Ishikawa (cell line): ENCODE measurements around the gene GAS7.

Experiments
- CEBPB ChIP-seq: IDR thresholded peaks from 2 replicates; pipeline ENCODE4 v1.6.1; 2012
- CREB1 ChIP-seq: IDR thresholded peaks from 2 replicates; pipeline ENCODE4 v1.6.1; 2012; ENCODE audit warnings: low read depth
- EGR1 ChIP-seq: IDR thresholded peaks from 2 replicates; pipeline ENCODE4 v1.6.1; 2012
- EP300 ChIP-seq: IDR thresholded peaks from 2 replicates; pipeline ENCODE4 v1.6.1; 2012; ENCODE audit warnings: borderline replicate concordance
- FOXM1 ChIP-seq: IDR thresholded peaks from 2 replicates; pipeline ENCODE4 v1.6.1; 2012; ENCODE audit warnings: low read depth, borderline replicate concordance
- NFIC ChIP-seq: IDR thresholded peaks from 2 replicates; pipeline ENCODE4 v1.6.1; 2012
- RAD21 ChIP-seq: IDR thresholded peaks from 2 replicates; pipeline ENCODE4 v1.6.1; 2012; ENCODE audit warnings: low read depth
- TAF1 ChIP-seq: IDR thresholded peaks from 2 replicates; pipeline ENCODE4 v1.6.1; 2012; ENCODE audit warnings: low read depth, mild to moderate bottlenecking
- TCF12 ChIP-seq: IDR thresholded peaks from 2 replicates; pipeline ENCODE4 v1.6.1; 2012; ENCODE audit warnings: low read depth
- TEAD4 ChIP-seq: IDR thresholded peaks from 2 replicates; pipeline ENCODE4 v1.6.1; 2012
- USF1 ChIP-seq: IDR thresholded peaks from 2 replicates; pipeline ENCODE4 v1.6.1; 2012
- YY1 ChIP-seq: IDR thresholded peaks from 2 replicates; pipeline ENCODE4 v1.6.1; 2012; ENCODE audit warnings: low read depth
- ZBTB7A ChIP-seq: IDR thresholded peaks from 2 replicates; pipeline ENCODE4 v1.6.1; 2012; ENCODE audit warnings: low read depth
- TF ChIP-seq, protein P1 (sequence below): IDR thresholded peaks from 2 replicates; pipeline ENCODE4 v1.6.1; 2012; ENCODE audit warnings: low read depth, mild to moderate bottlenecking
- TF ChIP-seq, protein P2 (sequence below): IDR thresholded peaks from 2 replicates; pipeline ENCODE4 v1.6.1; 2012

The GAS7 gene

GRCh38 chr17:10111907-10112452, 86.4 kb downstream of the GAS7 start:
- no peak for TF ChIP-seq TAF1
- no peak for TF ChIP-seq RAD21
- TF ChIP-seq, protein P1, sequence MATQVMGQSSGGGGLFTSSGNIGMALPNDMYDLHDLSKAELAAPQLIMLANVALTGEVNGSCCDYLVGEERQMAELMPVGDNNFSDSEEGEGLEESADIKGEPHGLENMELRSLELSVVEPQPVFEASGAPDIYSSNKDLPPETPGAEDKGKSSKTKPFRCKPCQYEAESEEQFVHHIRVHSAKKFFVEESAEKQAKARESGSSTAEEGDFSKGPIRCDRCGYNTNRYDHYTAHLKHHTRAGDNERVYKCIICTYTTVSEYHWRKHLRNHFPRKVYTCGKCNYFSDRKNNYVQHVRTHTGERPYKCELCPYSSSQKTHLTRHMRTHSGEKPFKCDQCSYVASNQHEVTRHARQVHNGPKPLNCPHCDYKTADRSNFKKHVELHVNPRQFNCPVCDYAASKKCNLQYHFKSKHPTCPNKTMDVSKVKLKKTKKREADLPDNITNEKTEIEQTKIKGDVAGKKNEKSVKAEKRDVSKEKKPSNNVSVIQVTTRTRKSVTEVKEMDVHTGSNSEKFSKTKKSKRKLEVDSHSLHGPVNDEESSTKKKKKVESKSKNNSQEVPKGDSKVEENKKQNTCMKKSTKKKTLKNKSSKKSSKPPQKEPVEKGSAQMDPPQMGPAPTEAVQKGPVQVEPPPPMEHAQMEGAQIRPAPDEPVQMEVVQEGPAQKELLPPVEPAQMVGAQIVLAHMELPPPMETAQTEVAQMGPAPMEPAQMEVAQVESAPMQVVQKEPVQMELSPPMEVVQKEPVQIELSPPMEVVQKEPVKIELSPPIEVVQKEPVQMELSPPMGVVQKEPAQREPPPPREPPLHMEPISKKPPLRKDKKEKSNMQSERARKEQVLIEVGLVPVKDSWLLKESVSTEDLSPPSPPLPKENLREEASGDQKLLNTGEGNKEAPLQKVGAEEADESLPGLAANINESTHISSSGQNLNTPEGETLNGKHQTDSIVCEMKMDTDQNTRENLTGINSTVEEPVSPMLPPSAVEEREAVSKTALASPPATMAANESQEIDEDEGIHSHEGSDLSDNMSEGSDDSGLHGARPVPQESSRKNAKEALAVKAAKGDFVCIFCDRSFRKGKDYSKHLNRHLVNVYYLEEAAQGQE: no peak
- TF ChIP-seq TEAD4: no peak
- TF ChIP-seq, protein P2, sequence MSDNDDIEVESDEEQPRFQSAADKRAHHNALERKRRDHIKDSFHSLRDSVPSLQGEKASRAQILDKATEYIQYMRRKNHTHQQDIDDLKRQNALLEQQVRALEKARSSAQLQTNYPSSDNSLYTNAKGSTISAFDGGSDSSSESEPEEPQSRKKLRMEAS: no peak
- TF ChIP-seq ZBTB7A: no peak
- no peak for TF ChIP-seq USF1
- TF ChIP-seq FOXM1: no peak
- no peak for TF ChIP-seq YY1
- TF ChIP-seq TCF12: no peak
- TF ChIP-seq CEBPB: no peak
- TF ChIP-seq CREB1: no peak
- no peak for TF ChIP-seq EGR1
- no peak for TF ChIP-seq NFIC
- TF ChIP-seq EP300: no peak

DNA sequence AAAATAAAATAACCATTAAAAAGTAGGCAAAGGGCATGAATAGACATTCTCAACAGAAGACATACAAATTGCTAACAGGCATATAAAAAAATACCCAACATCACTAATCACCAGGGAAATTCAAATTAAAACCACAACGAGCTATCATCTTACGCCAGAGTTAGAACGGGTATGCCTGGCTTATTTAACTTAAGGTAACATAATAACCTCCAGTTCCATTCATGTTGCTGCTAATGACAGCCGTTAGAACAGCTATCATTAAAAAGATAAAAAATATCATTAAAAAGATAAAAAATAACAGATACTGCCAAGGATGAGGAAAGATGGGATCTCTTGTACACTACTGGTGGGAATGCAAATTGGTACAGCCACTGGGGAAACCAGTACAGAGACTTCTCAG, 89.3 kb downstream of the GAS7 start:
- TF ChIP-seq TAF1 (no peak), ZBTB7A (no peak), RAD21 (no peak), EP300 (no peak)
- TF ChIP-seq, protein P1: no peak

DNA sequence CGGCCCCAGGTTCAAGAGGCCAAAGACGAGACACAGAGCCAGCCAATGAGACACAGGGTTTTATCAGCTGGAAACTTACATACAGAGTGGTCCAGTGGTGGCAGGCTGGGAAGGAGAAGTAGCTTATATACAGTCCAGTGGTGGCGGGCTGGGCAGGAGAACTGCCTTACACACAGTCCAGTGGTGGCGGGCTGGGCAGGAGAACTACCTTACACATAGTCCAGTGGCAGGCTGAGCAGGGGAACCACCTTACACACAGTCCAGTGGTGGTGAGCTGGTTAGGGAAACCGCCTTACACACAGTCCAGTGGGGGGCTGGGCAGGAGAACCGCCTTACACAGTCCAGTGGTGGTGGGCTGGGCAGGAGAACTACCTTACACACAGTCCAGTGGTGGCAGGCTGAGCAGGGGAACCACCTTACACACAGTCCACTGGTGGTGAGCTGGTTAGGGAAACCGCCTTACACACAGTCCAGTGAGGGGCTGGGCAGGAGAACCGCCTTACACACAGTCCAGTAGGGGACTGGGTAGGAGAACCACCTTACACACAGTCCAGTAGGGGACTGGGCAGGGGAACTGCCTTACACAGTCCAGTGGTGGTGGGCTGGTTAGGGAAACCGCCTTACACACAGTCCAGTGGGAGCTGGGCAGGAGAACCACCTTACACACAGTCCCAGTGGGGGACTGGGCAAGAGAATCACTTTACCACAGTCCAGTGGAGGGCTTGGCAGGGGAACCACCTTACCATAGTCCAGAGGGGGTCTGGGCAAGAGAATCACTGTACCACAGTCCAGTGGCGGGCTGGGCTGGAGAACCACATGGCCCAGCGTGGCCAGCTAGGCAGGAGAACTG, 90.9 kb downstream of the GAS7 start:
- no peak for TF ChIP-seq TCF12
- TF ChIP-seq TAF1: no peak
- TF ChIP-seq RAD21: no peak

DNA sequence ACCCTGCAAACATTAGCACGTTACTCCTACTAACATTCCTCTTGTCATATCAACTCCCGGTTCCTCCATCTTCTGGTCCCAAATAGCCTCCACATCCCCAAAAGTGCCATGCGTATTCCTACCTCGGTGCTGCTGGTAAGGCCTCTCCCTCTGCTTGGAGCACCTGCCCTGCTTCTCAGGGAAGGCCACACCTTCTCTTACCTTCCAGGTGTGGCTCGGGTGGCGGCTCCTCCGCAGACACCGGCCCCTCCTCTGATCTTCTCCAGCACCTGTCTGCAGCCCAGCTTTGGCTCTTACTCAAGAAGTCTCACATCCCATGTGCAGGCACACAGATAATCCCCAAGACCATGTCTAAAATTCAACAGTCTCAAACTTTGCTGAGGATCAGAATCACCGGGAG, 92.3 kb downstream of the GAS7 start:
- TF ChIP-seq, protein P2: no peak
- TF ChIP-seq RAD21: no peak
- TF ChIP-seq NFIC: no peak
- no peak for TF ChIP-seq EP300
- TF ChIP-seq FOXM1: no peak
- TF ChIP-seq, protein P1: no peak
- no peak for TF ChIP-seq TAF1
- no peak for TF ChIP-seq USF1
- TF ChIP-seq EGR1: no peak
- TF ChIP-seq CREB1: no peak
- no peak for TF ChIP-seq YY1
- no peak for TF ChIP-seq TCF12
- TF ChIP-seq CEBPB: no peak
- no peak for TF ChIP-seq ZBTB7A
- no peak for TF ChIP-seq TEAD4
